ENCODE data around the gene XPR1.

XPR1 gene

DNA sequence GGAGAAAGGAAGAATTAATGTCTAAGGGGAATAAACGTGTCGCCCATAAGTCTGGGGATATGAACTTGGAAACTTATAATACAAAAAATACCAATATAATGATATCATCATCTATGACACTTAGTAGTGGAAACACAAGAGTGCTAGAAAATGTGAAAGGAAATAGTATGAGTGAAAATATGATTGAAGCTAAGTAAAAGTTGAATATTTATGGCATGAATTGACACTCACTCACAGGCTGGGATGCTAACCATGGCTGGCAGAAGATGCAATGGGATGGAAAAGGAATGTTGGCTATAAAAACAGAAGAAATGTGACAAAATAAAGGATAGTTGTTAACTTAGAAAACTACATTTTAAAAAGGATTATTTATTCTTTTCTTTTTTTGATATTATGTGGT lies 120.1 kb downstream of the XPR1 start:
- peak in 1 of 2 donors; percentile 44 for DNase-seq (ENCODE audit: low read depth in 2 of 2)
- no peak overlapping the region for H3K4me3 ChIP-seq (replicated peaks in 1 of 2; ENCODE audit: low read depth in 2 of 2, low read length in 2 of 2)
- TF ChIP-seq, protein P1, sequence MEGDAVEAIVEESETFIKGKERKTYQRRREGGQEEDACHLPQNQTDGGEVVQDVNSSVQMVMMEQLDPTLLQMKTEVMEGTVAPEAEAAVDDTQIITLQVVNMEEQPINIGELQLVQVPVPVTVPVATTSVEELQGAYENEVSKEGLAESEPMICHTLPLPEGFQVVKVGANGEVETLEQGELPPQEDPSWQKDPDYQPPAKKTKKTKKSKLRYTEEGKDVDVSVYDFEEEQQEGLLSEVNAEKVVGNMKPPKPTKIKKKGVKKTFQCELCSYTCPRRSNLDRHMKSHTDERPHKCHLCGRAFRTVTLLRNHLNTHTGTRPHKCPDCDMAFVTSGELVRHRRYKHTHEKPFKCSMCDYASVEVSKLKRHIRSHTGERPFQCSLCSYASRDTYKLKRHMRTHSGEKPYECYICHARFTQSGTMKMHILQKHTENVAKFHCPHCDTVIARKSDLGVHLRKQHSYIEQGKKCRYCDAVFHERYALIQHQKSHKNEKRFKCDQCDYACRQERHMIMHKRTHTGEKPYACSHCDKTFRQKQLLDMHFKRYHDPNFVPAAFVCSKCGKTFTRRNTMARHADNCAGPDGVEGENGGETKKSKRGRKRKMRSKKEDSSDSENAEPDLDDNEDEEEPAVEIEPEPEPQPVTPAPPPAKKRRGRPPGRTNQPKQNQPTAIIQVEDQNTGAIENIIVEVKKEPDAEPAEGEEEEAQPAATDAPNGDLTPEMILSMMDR (IDR thresholded peaks at IDR 0.05; ENCODE audit: low read depth, low read length): no peak

DNA sequence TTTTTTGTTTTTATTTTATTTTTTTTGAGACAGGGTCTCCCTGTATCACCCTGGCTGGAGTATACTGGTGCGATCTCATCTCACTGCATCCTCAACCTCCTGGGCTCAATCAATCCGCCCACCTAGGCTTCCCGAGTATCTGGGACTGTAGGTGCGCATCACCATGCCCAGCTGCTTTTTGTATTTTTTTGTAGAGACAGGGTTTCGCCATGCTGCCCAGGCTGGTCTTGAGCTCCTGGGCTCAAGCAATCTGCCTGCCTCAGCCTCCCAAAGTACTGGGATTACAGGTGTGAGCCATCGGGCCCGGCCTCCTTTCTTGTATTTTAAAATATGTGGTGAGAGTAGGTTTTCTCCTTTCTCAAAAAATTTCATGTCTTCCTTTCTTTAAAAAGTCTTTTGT lies 122.6 kb downstream of the XPR1 start:
- DNase-seq (ENCODE audit: low read depth in 2 of 2): no peak
- H3K4me3 ChIP-seq (replicated peaks in 1 of 2; ENCODE audit: low read depth in 2 of 2, low read length in 2 of 2): no peak overlapping the region
- TF ChIP-seq, protein P1 (IDR thresholded peaks at IDR 0.05; ENCODE audit: low read depth, low read length): no peak

DNA sequence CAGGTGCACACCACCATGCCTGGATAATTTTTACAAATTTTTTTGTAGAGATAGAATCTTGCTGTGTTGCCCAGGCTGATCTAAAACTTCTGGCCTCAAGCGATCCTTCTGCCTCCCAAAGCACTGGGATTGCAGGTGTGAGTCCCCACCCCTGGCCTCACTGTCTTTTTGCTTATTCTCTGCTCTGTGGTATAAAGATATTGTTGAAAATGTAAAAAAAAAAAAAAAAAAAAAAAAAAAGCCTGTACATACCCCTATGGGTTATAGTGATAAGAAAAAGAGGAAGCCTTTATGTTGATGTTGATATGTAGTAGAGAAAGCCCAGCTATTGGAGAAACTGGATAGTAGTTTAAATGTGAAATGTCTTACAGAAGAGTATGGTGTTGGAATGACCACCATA lies 125.8 kb downstream of the XPR1 start:
- no peak overlapping the region for H3K4me3 ChIP-seq (replicated peaks in 1 of 2; ENCODE audit: low read depth in 2 of 2, low read length in 2 of 2)
- DNase-seq (ENCODE audit: low read depth in 2 of 2): no peak
- TF ChIP-seq, protein P1 (IDR thresholded peaks at IDR 0.05; ENCODE audit: low read depth, low read length): no peak

DNA sequence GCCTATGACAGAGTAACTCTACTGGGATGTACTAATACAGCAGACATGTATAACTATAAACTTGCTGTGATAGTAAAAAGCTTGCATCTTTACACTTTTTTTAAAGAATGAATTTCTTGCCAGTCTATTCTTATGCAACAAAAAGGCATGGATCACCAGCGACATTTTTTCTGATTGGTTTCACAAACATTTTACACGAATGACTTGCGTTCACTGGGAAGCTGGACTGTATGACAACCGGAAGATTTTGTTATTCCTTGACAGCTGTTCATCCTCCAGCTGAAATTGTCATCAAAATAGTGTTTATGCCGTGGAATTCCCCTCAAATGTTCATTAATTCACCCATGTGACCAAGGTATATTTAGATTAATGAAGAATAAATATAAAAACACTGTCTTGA lies 131.0 kb downstream of the XPR1 start:
- TF ChIP-seq, protein P1 (IDR thresholded peaks at IDR 0.05; ENCODE audit: low read depth, low read length): no peak
- H3K4me3 ChIP-seq (replicated peaks in 1 of 2; ENCODE audit: low read depth in 2 of 2, low read length in 2 of 2): no peak overlapping the region
- peak in 1 of 2 donors; percentile 30 for DNase-seq (ENCODE audit: low read depth in 2 of 2)

DNA sequence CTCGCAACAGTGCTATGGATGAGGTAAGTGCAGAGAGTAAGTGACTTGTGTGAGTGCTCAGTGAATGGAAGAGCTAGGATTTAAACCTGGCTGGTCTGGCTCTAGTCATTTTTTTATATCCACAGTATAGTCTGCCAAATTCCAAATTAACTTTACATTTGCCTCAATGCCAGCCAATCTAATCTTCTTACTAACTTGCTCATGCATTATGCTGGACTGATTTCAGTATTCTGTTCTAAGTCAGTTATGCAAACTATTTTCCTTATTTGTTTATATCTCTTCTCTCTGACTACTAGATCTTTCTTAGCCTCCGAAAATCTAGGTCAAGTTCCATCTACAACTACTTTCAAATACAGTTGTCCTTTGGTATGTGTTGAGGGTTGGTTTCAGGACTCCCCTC lies 133.3 kb downstream of the XPR1 start:
- TF ChIP-seq, protein P1 (IDR thresholded peaks at IDR 0.05; ENCODE audit: low read depth, low read length): no peak
- DNase-seq (ENCODE audit: low read depth in 2 of 2): peak; percentile 12 to 57

DNA sequence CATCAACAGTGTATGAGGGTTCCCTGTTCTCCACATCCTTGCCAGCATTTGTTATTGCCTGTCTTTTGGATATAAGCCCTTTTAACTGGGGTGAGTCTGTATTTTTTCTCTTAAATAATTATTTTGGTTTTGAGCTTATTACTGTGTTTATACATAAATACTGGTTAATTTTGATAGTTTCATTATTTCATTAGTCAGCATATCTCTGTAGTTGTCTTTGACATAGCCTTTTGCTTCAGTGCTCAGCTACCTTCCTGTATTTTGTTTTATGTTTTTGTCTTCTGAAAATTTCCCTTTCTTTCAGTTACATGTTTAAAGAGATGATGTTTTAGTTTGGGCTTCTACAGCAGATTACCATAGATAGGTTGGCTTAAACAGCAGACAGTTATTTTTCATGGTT lies 138.1 kb downstream of the XPR1 start:
- DNase-seq (ENCODE audit: low read depth in 2 of 2): no peak
- TF ChIP-seq, protein P1 (IDR thresholded peaks at IDR 0.05; ENCODE audit: low read depth, low read length): no peak
- H3K4me3 ChIP-seq (replicated peaks in 1 of 2; ENCODE audit: low read depth in 2 of 2, low read length in 2 of 2): no peak overlapping the region

More for the DNA sequence above, 133.3 kb downstream of the XPR1 start:
- H3K4me3 ChIP-seq (replicated peaks in 1 of 2; ENCODE audit: low read depth in 2 of 2, low read length in 2 of 2): no peak overlapping the region

DNA sequence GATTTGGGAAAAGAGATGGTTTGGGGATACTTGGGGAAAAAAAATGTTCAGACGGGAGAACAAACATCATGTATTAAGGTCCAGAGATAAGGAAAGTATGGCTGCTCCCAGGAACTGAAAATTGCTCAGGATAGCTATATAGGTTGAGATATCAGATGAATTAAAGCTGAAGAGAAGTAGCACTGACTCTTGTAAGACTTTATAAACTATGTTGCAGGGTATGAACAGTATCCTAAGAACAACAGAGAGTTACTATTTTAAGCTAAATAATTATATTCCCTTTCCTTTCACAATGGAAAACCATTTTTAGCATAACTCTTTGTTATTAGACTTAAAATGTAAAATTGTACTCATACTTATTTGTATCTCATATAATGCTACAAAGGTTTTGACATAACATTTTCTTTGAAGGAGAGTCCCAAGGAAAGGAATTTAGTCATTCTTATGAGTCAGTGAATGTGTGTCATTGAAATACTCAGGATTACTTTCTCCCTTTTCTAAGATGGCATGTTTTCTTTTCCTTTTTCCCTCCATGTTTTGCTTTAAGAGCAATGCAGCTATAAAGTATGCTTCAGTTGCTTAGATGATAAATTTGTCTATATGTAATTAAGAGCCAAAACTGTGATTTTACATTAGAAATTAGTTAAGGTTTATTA lies 141.5 kb downstream of the XPR1 start:
- peak; percentile 25 to 79 for DNase-seq (ENCODE audit: low read depth in 2 of 2)
- H3K4me3 ChIP-seq (replicated peaks in 1 of 2; ENCODE audit: low read depth in 2 of 2, low read length in 2 of 2): no peak overlapping the region
- TF ChIP-seq, protein P1 (IDR thresholded peaks at IDR 0.05; ENCODE audit: low read depth, low read length): no peak

Data from cardiac fibroblast (primary cell).